SHP77 (cell line): ENCODE data around the gene CAMSAP1.

Source experiments
- DNase-seq, 2 experiments: peaks; one replicate each; lab custom pipeline; 2025; lab: John Stamatoyannopoulos, UW

The CAMSAP1 gene

DNA sequence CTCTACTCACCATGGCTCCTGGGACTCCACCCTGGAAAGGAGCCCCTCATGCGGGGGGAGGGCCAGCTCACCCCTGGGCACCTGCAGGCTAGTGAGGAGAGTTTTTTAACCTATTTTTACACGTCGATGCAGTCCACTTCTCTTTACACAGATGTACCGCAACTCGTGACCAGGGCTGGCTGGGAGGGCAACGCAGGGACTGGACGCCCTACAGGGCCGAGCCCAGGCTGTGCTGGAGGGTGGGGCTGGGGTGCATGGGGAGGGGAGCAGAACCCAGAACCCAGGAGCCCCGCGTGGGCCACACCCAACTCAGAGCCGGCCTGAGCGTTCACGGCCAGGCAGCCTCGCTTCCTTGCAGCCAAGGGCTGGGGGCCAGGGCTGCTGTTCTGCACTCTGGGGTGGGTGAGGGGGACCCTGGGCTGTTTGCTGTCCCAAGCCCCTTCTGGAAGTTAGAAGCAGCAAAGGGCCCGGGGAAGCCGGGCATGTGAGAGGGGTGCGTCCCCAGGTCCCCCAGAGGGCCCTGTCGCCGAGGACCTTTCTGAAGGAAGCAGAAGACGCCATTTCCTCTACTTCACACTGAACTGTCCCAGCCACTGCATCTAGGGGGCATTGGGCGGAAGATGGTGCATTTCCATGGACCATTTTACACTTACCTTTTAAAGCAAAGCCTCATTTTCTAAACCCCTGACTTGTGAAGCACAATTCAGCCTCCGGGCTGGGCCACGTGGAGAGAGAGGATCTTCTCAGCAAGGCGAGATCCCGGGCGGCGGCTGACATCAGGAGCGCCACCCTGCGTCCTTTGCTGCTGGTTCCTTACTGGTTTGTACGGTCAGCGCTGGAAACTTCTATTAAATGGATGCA lies 114.8 kb downstream of the CAMSAP1 start:
- DNase-seq, result no peak

- DNase-seq, result no peak
Observed at GRCh38 chr9:135791431-135792267, 115.7 kb downstream of the CAMSAP1 start.

GRCh38 chr9:135790850-135791249 lies 116.5 kb downstream of the CAMSAP1 start:
- DNase-seq, result no peak

DNA sequence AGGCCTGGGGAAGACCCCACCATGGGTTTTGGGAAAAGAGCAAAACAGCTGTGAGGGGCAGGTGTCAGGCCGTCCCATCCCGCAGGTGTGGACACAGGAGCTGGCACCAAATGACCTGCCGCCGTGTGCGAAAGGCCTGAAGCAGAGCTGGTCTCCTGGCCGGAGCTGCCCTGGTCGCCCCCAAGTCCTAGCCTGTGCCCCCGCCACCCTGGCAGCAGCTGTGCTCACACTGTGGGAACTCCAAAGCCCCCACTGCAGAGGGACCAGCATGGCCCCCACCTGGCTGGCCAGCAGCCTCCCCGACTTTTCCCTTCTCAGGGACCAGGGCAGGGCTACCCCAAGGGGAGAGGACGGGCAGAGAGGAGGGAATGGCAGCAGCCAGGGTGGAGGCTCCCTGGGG lies 117.0 kb downstream of the CAMSAP1 start:
- DNase-seq, result no peak

DNA sequence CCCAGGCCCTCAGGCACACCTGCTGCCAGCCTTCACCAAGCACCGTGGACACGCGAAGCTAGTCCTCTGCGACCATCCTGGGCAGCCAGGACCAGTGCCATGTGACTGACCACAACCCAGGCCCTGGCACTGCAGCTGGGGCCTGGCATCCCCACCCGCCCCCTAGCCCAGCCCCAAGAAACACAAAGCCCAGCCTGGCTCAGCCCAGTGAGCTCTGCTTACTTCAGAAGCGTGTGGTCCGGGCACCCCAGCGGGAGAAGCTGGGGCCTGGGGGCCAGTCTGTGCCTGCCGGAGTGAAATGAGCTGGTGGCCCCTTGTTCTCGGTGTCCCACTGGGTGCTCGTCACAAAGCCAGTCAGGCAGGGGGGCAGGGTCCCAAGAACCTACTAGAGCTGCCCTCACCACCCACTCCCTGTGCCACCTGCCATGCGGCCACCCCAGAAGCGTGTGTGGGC lies 117.5 kb downstream of the CAMSAP1 start:
- DNase-seq, result no peak

DNA sequence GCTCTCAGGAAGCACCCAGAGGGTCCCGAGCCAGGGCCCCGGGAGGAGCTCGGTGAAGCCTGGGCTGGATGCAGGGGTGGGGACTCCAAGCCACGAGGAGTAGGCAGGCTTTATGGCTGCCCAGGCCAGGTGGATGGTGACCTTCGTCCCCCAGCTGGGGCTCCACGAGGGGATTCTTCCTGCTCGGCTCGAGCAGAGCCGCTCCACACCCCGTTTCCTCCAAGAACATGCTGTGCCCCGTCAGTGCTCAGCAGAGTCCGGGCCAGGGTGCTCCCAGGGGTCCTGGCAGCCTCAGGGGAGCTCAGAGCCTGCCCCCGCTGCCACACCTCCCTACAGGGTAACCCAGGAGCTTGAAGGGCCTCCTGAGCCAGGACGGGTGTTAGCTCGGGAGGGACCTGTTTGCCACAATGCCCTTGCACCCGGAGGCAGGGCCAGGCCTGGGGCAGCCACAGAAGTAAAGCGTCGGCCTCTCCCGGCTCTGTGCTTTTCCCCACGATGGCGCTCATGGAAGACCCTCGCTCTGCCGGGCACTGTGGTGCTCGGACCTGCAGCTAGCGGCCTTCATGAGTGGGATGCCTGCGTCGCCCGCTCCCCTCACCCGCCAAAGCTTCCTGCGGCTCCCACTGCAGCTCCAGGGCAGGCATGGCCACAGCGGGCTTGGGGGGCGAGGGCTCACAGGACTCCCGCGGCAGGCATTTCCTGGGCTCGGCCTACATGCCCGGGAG lies 118.6 kb downstream of the CAMSAP1 start:
- DNase-seq, result no peak

GRCh38 chr9:135787776-135788575 lies 119.4 kb downstream of the CAMSAP1 start:
- DNase-seq, result no peak

DNA sequence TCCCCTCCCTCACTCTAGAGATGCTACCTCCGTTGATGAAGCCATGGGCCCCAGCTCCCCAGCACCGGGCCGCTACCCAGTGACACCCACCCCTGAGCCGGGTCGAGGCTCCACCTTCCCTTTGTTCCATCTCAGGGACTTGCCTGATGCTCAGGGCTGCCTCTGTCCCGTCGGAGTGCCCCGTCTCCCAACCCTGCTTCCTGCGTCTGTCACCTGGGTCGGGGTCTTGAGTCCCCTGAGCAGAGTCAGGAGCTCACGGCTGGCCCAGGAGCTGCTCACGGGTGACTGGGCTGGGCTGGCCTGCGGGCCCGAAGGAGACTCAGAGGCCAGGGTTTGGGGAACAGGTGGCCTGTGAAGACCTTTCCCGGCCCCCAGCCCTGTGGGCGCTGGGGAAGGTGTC lies 120.0 kb downstream of the CAMSAP1 start:
- DNase-seq, result no peak

- no peak for DNase-seq
Observed at GRCh38 chr9:135786146-135786690, 121.1 kb downstream of the CAMSAP1 start.

DNA sequence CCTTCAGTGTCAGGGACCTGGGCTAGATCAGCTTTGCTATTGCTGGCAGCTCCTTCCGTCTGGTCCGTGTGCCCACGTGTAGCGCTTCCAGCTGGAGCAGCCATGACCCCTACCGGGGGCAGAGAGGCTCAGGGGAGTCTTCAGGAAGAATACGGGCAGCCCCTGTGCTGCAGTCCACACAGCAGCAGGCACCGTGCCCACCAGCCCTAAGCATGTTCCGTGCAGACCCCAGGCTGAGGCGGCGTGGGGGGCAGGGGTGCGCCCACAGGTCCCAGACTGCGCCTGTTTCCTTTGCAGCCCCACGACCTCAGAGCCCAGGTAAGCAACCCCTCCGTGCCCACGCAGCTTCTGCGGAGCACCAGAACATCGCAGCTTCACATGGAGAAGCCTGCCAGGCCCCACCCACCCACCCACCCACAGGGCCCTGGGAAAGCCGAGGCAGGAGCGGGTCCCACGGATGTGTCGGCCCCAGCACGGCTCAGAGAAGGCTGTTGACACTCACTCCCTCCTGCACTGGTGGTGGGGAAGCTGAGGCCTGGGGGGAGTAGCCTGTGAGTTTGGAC lies 122.3 kb downstream of the CAMSAP1 start:
- DNase-seq, result no peak

GRCh38 chr9:135783540-135784245 lies 123.7 kb downstream of the CAMSAP1 start:
- DNase-seq, result no peak

DNA sequence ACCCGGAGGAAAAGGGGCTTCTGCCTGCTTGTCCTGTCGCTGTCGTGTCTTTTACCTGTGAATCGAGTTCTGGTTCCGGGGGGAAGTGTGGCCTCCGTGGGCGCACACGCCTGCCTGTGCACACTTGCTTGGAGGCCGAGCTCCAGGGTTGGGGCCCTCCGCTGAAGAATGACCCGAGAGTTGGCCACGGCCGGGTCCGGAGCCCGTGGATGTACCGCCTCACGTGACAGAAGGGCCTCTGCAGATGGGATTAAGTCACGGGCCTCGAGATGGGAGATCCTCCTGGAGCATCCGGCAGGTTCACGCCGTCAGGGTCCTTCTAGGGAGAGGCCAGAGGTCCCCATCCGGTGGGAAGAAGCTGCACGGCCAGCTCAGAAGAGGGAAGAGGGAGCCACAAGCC lies 124.4 kb downstream of the CAMSAP1 start:
- DNase-seq, result no peak

DNA sequence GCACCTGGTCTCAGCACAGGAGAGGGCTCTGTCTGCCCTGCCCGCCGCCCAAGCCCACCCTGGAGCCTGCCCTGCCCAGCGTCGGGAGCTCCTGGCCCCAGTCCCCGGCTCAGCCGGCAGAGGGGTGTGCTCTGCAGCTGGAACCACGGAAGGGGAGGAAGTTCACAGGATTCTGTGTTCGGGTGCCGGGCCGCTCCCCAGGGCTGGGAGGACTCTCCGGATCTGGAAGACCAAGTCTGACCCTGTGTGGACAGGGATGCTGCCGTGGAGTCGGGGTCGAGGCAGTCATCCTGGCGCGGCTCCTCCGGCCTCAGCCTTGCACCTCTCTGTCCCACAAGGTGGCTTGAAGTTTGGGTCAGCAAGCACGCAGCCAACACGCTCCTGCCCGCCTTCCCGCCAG lies 126.7 kb downstream of the CAMSAP1 start:
- DNase-seq, result no peak

DNA sequence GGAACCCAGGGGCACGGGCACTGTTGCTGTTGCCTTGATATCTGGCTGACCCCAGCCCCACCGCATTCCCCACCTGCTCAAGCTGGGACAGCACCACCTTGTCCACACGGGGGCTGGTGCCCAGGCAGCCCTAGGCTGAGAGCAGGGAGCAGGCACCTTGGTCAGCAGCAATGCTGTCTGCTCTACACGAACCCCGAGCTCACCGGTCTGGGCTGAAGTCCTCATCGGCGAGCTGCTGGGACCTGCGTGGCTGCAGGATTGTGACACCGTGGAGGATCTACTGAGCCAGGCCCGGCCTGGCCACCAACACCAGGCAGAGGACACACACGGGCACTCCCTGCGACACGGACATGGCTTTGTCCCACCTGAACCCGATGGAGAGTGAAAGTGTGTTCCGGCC lies 127.3 kb downstream of the CAMSAP1 start:
- DNase-seq, result no peak

- no peak for DNase-seq
Observed at GRCh38 chr9:135779571-135779970, 127.8 kb downstream of the CAMSAP1 start.

DNA sequence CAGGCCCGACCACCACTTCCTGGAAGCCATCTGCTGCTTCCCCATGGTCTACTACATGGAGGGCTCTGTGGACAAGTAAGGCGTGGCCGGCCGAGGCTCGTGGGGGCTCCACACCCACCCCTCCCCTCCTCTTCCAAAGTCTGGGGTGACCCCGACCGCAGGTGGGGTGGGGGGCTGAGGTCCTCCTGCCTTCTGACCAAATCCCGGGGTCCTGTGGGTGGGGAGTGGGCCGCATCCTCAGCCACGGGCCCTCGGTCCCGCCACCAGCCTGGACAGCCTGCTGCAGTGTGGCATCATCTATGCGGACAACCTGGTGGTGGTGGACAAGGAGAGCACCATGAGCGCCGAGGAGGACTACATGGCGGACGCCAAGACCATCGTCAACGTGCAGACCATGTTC lies 128.9 kb downstream of the CAMSAP1 start:
- DNase-seq, result no peak

- DNase-seq, result no peak
Observed at GRCh38 chr9:135777623-135778177, 129.6 kb downstream of the CAMSAP1 start.

- DNase-seq, result no peak
Observed at GRCh38 chr9:135776893-135777622, 130.3 kb downstream of the CAMSAP1 start.

- no peak for DNase-seq
Observed at GRCh38 chr9:135775911-135776310, 131.4 kb downstream of the CAMSAP1 start.
